Measurements from ENCODE around the gene ENPP6. TPM values are rescaled to one million over a fixed set of nuclear protein-coding genes. Genes with fewer than 3 reads are reported as not detected.

Gene ENPP6
- total RNA-seq, 1 donor from 2014 or later, result not detected

DNA sequence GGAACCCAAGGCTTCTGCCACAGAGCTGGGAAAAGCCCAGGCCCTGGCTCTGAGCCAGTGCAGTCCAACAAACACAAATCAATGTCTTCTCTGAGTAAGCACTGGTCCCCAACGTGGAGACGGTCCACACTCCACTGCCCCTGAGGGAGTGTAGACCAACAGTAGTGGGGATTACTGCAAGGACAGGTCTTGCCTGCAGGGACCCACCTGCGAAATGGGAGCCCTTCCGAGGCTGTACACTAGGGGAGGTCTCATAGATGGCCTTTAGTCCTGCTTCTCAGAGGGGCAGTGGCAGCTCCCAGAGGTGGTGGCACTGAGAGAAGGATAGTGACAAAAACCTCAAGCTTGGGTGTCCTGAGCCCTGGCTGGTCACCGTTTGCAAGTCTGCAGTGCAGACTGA lies 19.5 kb downstream of the ENPP6 start:
- Mint-ChIP-seq H3K27me3 (ENCODE audit: low read depth) (no peaks in the 10 kb centered on the region), H3K4me3 (no peak overlapping the region), H3K36me3 (ENCODE audit: low read depth) (no peaks in the 10 kb centered on the region), H3K4me1 (no peaks in the 10 kb centered on the region), H3K9me3 (peaks cover 1% of the 10 kb centered on the region), H3K27ac (ENCODE audit: unreplicated experiment) (no peak overlapping the region)
- DNase-seq (ENCODE audit: low read depth, low spot score), result no peak
- TF ChIP-seq CTCF (conservative IDR thresholded peaks at IDR 0.05), result no peak

GRCh38 chr4:184197536-184198082 lies 20.1 kb downstream of the ENPP6 start:
- no peak for DNase-seq (ENCODE audit: low read depth, low spot score)
- Mint-ChIP-seq H3K27me3 (ENCODE audit: low read depth) (no peaks in the 10 kb centered on the region), H3K9me3 (peaks cover 4% of the 10 kb centered on the region), H3K4me1 (no peaks in the 10 kb centered on the region), H3K27ac (ENCODE audit: unreplicated experiment) (no peak overlapping the region), H3K4me3 (no peak overlapping the region), H3K36me3 (ENCODE audit: low read depth) (no peaks in the 10 kb centered on the region)
- no peak for TF ChIP-seq CTCF (conservative IDR thresholded peaks at IDR 0.05)

DNA sequence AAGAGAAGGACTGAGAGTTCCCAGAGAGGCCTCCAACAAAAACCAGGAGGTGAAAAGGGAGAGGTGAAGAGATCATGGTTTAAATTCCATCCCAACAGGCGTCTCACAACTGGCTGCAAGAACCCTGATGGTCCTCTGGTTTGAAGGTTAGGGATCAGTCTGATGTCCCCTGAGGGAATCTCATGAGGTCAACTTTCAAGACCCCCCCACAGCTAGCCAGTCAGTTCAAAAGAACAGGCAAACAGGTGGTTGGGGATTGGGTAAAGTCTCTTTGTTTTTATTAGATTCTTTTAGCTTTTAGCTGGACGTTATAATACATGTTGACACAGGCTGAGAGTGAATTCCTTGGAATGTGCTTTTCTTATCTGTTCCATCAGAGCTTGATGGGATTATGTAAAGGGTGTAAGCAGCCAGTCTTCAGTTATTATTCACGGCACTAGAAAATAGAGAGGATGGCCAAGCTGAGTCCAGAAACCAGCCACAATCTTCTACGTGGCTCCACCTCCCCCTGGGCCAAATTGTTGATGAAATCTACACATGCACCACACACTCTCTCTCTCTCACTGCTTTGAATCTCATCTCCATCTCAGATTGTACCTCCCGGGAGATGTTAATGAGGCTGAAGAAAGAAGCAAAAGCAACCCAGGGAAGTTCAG lies 20.8 kb downstream of the ENPP6 start:
- peaks cover 4% of the 10 kb centered on the region for H3K9me3 Mint-ChIP-seq
- TF ChIP-seq CTCF (conservative IDR thresholded peaks at IDR 0.05), result no peak
- no peaks in the 10 kb centered on the region for H3K27me3 Mint-ChIP-seq (ENCODE audit: low read depth)
- H3K27ac Mint-ChIP-seq (ENCODE audit: unreplicated experiment), result no peak overlapping the region
- H3K36me3 Mint-ChIP-seq (ENCODE audit: low read depth), result no peaks in the 10 kb centered on the region
- H3K4me3 Mint-ChIP-seq, result no peak overlapping the region
- DNase-seq (ENCODE audit: low read depth, low spot score), result no peak
- no peaks in the 10 kb centered on the region for H3K4me1 Mint-ChIP-seq

DNA sequence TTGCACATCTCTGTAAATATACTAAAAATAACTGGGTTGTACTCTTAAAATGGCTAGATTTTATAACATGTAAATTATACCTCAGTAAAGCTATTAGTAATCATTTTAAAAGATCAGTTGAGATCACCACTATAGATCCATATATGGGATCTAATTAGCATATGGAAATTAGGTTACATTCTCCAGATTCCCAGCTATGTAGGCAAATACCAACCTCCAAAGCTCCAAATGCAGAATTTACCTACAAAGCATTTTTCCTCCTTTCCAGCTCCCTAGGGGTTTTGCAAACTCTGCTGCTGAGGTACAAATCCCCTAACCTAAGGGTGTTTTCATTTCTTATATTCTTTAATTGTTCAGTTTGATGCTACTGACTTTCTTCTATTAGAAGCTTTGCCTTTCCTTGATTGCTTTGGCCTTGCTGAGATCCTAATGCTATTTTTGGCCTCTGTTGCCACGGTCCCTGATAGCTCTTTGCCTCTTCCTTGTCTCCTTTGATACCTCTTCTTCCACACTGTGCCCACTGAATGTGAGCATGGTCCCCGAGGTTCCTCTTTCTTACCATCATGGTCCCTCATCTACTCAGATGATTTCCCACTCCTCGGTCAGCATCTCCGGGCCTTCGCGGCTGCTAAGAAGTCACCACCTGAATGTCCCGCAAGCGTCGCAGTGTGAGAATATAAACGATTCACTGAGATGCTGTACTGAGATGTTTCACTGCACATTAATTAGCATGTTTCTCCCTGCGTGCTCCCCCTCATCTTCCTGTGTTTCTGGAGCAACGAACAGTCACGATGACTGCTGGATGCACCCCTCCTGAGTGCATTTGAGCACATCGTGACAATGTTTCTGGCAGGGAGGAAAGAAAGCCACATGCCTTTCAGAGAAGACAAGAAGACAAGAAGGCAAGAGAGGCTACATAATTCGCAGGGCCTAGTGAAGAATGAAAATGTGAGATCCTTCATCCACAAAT lies 23.8 kb downstream of the ENPP6 start:
- TF ChIP-seq CTCF (conservative IDR thresholded peaks at IDR 0.05), result no peak
- Mint-ChIP-seq H3K27ac (ENCODE audit: unreplicated experiment) (no peak overlapping the region), H3K4me3 (no peak overlapping the region), H3K4me1 (peaks cover 14% of the 10 kb centered on the region), H3K27me3 (ENCODE audit: low read depth) (no peaks in the 10 kb centered on the region), H3K36me3 (ENCODE audit: low read depth) (no peaks in the 10 kb centered on the region), H3K9me3 (peaks cover 6% of the 10 kb centered on the region)
- no peak for DNase-seq (ENCODE audit: low read depth, low spot score)

- peaks cover 6% of the 10 kb centered on the region for H3K9me3 Mint-ChIP-seq
- no peak for DNase-seq (ENCODE audit: low read depth, low spot score)
- H3K4me3 Mint-ChIP-seq, result no peak overlapping the region
- H3K27me3 Mint-ChIP-seq (ENCODE audit: low read depth), result no peaks in the 10 kb centered on the region
- no peaks in the 10 kb centered on the region for H3K36me3 Mint-ChIP-seq (ENCODE audit: low read depth)
- no peak for TF ChIP-seq CTCF (conservative IDR thresholded peaks at IDR 0.05)
- peaks cover 14% of the 10 kb centered on the region for H3K4me1 Mint-ChIP-seq
- H3K27ac Mint-ChIP-seq (ENCODE audit: unreplicated experiment), result no peak overlapping the region
Measured at GRCh38 chr4:184192933-184193332, 24.7 kb downstream of the ENPP6 start.
